ENCODE measurements around the gene RASA2.

DNA sequence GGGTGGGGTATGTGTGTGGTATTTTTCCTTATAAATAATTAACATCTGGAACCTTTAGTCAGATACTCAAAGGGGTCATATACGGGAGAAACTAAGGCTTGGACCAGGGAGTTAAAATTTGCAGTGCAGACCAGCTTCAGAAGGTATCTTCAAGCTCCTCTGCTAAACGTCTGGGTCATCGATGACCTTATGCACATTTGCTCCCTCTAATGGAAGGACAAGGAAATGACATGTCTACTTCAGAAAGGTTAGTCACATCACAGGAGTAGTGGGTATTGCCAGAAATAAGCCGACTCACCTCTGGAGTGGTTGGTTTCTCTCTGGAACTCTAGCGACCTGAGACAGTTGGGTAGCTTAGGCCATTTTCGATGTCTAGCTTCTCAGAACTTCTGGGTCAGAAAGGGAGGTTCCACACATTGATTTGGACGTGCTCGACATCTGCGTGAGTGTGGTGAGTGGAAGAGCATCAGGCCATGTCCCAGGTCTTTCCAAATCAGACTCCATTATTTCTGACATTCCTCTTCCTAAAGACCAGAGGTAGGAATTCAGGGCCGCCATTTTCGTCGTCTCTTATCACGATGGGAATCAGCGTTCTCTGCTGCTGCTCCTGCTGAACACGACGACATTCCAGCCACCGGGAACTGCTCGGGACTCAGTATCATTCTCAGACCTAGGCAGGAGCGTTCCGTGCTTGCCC is 31.8 kb upstream of the RASA2 start:
- no peak for TF ChIP-seq POLR2AphosphoS5 (IDR thresholded peaks at IDR 0.05)
- TF ChIP-seq, protein P1, sequence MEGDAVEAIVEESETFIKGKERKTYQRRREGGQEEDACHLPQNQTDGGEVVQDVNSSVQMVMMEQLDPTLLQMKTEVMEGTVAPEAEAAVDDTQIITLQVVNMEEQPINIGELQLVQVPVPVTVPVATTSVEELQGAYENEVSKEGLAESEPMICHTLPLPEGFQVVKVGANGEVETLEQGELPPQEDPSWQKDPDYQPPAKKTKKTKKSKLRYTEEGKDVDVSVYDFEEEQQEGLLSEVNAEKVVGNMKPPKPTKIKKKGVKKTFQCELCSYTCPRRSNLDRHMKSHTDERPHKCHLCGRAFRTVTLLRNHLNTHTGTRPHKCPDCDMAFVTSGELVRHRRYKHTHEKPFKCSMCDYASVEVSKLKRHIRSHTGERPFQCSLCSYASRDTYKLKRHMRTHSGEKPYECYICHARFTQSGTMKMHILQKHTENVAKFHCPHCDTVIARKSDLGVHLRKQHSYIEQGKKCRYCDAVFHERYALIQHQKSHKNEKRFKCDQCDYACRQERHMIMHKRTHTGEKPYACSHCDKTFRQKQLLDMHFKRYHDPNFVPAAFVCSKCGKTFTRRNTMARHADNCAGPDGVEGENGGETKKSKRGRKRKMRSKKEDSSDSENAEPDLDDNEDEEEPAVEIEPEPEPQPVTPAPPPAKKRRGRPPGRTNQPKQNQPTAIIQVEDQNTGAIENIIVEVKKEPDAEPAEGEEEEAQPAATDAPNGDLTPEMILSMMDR (IDR thresholded peaks at IDR 0.05 in 8 of 11, conservative IDR thresholded peaks at IDR 0.05 in 3 of 11) = peak; percentile 52 to 82 (median 75)
